GM12801 (cell line): ENCODE data around the gene GPR52.

ENCODE experiments used
- CTCF ChIP-seq: IDR thresholded peaks from one replicate; pipeline ENCODE4 v1.5.1; 2011; ENCODE audit warnings: control low read depth; ENCODE audit not compliant: insufficient read length; ENCODE audit errors: extremely low read depth

The GPR52 gene

GRCh38 chr1:174469052-174469451, 21.3 kb downstream of the GPR52 start:
- TF ChIP-seq CTCF = no peak

GRCh38 chr1:174469687-174470086, 21.9 kb downstream of the GPR52 start:
- no peak for TF ChIP-seq CTCF

- TF ChIP-seq CTCF = no peak
Observed at GRCh38 chr1:174479281-174479680, 31.5 kb downstream of the GPR52 start.

- no peak for TF ChIP-seq CTCF
Observed at GRCh38 chr1:174480324-174480723, 32.6 kb downstream of the GPR52 start.

GRCh38 chr1:174491606-174492005, 43.8 kb downstream of the GPR52 start:
- TF ChIP-seq CTCF = no peak

- TF ChIP-seq CTCF = no peak
Observed at GRCh38 chr1:174497478-174497877, 49.7 kb downstream of the GPR52 start.
